Cardiac ventricle fibroblast (primary cell): ENCODE measurements around the gene HRG. TPM values are rescaled to one million over a fixed set of nuclear protein-coding genes. Genes with fewer than 3 reads are reported as not detected.

ENCODE experiments used
- total RNA-seq: library from RNA; depleted of rRNA; stranded (reverse); fragments of >200 nt; gene quantifications from 2 replicates; pipeline ENCODE4 v1.2.3, GENCODE V29; 2015

HRG gene
- total RNA-seq, result not detected in 2 replicates

DNA sequence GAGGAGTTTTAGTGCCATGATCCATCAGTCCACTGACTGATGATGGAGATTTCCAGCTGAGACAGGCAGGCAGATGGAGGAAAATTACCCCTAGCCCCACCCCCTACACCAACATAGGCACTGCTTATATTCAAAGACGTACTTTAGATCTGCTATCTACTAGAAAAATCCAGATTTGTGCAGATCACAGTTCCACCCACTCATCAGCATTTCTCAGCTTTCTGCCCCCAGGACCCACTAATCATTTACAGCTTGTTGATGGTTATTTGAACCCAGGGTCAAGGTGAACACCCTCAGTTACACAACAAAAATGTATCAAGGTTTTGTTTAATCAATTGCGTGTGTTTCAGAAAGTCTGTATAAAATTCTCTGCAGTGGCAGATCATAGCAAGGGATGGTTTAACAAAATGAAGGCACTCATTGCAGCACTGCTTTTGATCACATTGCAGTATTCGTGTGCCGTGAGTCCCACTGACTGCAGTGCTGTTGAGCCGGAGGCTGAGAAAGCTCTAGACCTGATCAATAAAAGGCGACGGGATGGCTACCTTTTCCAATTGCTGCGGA lies at the start of gene HRG:
Gene HRG (plus strand): TSS at position 390 of the 564 bp plus-strand sequence. CDS start 18 bp downstream, at position 408.

GRCh38 chr3:186639778-186640472 lies 25.9 kb upstream of the HRG start, which contains the start of gene FETUB:
TSS of gene FETUB (plus strand) at chr3:186640399. CDS start at chr3:186640461, 62 bp downstream.

DNA sequence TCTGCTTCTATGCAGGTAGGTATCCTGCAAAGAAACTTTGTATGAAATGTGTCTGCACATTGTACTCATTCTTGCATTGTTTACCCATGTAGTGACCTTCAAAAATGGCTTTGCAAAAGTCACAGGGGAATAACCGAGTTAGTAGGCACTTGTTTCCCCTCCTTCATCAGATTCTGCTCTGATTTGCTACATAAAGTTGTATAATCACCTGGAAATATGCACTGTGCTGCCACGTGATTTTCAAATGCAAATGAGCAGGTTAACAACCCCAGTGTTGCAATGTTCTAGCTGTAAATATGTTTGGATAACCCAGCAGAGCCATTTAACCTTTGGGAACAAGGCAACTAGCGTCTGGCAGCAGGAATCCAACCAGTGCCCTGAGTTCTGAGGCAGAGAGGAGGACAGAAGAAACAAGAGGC lies 51.2 kb downstream of the HRG start, which contains the start of gene KNG1:
Gene KNG1 (plus strand): TSS at position 321 of the 419 bp plus-strand sequence. CDS start 184 bp downstream, outside the sequence.

Other genes starting within 250 kb of the HRG start
- gene CRYGS, start 121.6 kb upstream of the HRG start, total RNA-seq, result 1.1 and 2.2 TPM in 2 replicates
- gene TBCCD1, start 98.7 kb upstream of the HRG start, total RNA-seq, result 7.5 and 10.1 TPM in 2 replicates
- gene DNAJB11, start 95.3 kb upstream of the HRG start, total RNA-seq, result 51.1 and 60.6 TPM in 2 replicates
- not detected in 2 replicates for gene AHSG, start 53.0 kb upstream of the HRG start, total RNA-seq
- gene FETUB, start 25.6 kb upstream of the HRG start, total RNA-seq, result not detected in 2 replicates
- not detected in 2 replicates for gene KNG1, start 51.3 kb downstream of the HRG start, total RNA-seq
- 251 and 455 TPM in 2 replicates for gene EIF4A2, start 117.6 kb downstream of the HRG start, total RNA-seq
- 7.4 and 12.8 TPM in 2 replicates for gene RFC4, start 140.5 kb downstream of the HRG start, total RNA-seq
- gene ADIPOQ, start 176.7 kb downstream of the HRG start, total RNA-seq, result 0.88 and 1.5 TPM in 2 replicates